Brain microvascular endothelial cell (primary cell): ENCODE results near the gene MKRN2.
"Not testable (repeated sequence)": the region's sequence is repeated elsewhere in the genome, so short reads cannot be mapped to it uniquely, and the experiment has no call there.

ENCODE experiments used
- DNase-seq: peaks from one replicate; pipeline ENCODE4 v3.0.0-alpha.2; 2020
- H3K27ac ChIP-seq: fragments of 250-450 bp; sonication (Bioruptor Pico); 2 replicates; pipeline ENCODE4 v1.5.1; 2020; ENCODE audit warnings: mild to moderate bottlenecking, moderate library complexity
- H3K27me3 ChIP-seq: fragments of 250-450 bp; sonication (Bioruptor Pico); replicated peaks from 2 replicates; pipeline ENCODE4 v1.5.1; 2020; ENCODE audit warnings: mild to moderate bottlenecking
- H3K36me3 ChIP-seq: fragments of 250-450 bp; sonication (Bioruptor Pico); replicated peaks from 2 replicates; pipeline ENCODE4 v1.5.1; 2020; ENCODE audit warnings: mild to moderate bottlenecking
- H3K4me3 ChIP-seq: 2 replicates; pipeline ENCODE4 v1.5.1; 2011; ENCODE audit warnings: low read depth, mild to moderate bottlenecking, control low read depth, low read length, moderate library complexity
- CTCF ChIP-seq: IDR thresholded peaks from 2 replicates; pipeline ENCODE4 v1.5.1; 2011; ENCODE audit warnings: low read depth, mild to moderate bottlenecking, moderate library complexity, low read length, control low read depth, inconsistent platforms; ENCODE audit errors: missing control alignments
- in situ Hi-C: cut with HindIII; loops from 2 replicates; pipeline ENCODE4 v1.10.0; 2017; ENCODE audit warnings: low sequenced_read_pairs, low pct_ligation_motif_present

MKRN2 gene

GRCh38 chr3:12522721-12523120, 34.2 kb upstream of the MKRN2 start:
- Histone ChIP-seq H3K27me3 (no peaks in the 10 kb centered on the region), H3K36me3 (peaks cover 16% of the 10 kb centered on the region), H3K4me3 (no peak overlapping the region), H3K27ac (no peak overlapping the region)
- in situ Hi-C loops, result no loop called here
- DNase-seq, result no peak
- no peak for TF ChIP-seq CTCF

- in situ Hi-C loops, result no loop called here
- peaks cover 17% of the 10 kb centered on the region for H3K36me3 ChIP-seq
- TF ChIP-seq CTCF, result no peak
- no peak overlapping the region for H3K4me3 ChIP-seq
- no peak for DNase-seq
- no peak overlapping the region for H3K27ac ChIP-seq
- H3K27me3 ChIP-seq, result no peaks in the 10 kb centered on the region
Observed at GRCh38 chr3:12527757-12528143, 29.1 kb upstream of the MKRN2 start.

GRCh38 chr3:12532182-12532581, 24.7 kb upstream of the MKRN2 start:
- H3K27ac ChIP-seq, result no peak overlapping the region
- no peaks in the 10 kb centered on the region for H3K27me3 ChIP-seq
- in situ Hi-C loops, result no loop called here
- DNase-seq, result no peak
- no peak for TF ChIP-seq CTCF
- H3K4me3 ChIP-seq, result no peak overlapping the region
- peaks cover 14% of the 10 kb centered on the region for H3K36me3 ChIP-seq

GRCh38 chr3:12536423-12536822, 20.5 kb upstream of the MKRN2 start:
- in situ Hi-C loops, result no loop called here

GRCh38 chr3:12541625-12542024, 15.3 kb upstream of the MKRN2 start:
- TF ChIP-seq CTCF, result peak; percentile 40
- Histone ChIP-seq H3K36me3 (peaks cover 2% of the 10 kb centered on the region), H3K4me3 (no peak overlapping the region), H3K27ac (no peak overlapping the region), H3K27me3 (no peaks in the 10 kb centered on the region)
- in situ Hi-C loops, result no loop called here
- DNase-seq, result no peak

More at GRCh38 chr3:12536423-12536822, 20.5 kb upstream of the MKRN2 start:
- TF ChIP-seq CTCF, result peak; percentile 43
- DNase-seq, result no peak
- peaks cover 12% of the 10 kb centered on the region for H3K36me3 ChIP-seq
- no peak overlapping the region for H3K4me3 ChIP-seq
- no peaks in the 10 kb centered on the region for H3K27me3 ChIP-seq
- H3K27ac ChIP-seq, result no peak overlapping the region

- in situ Hi-C loops, H3K27me3 ChIP-seq, H3K36me3 ChIP-seq, H3K27ac ChIP-seq, H3K4me3 ChIP-seq, DNase-seq: not testable (repeated sequence)
Observed at GRCh38 chr3:12543497-12543896, 13.4 kb upstream of the MKRN2 start.
